ENCODE results near the gene NLGN4Y.

NLGN4Y gene

DNA sequence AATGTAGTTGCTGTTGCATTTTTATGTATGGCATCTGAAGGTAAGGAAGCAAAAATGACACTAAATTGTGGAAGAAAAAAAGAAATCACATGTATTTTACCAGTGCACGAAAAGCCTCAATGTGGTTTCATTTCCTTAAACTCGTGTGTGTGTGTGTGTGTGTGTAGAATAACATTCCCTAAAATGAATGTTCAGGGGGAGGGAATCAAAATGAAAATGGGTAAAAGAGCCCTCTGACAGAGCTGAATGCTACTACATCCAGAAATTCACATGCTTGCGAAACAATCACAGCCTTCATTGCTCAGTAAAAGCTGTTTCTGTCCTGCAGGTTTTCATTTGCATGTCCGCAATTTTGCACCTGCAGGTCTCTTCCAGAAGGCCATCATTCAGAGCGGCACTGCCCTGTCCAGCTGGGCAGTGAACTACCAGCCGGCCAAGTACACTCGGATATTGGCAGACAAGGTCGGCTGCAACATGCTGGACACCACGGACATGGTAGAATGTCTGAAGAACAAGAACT is 305.1 kb downstream of the NLGN4Y start:
- TF ChIP-seq, protein P1, sequence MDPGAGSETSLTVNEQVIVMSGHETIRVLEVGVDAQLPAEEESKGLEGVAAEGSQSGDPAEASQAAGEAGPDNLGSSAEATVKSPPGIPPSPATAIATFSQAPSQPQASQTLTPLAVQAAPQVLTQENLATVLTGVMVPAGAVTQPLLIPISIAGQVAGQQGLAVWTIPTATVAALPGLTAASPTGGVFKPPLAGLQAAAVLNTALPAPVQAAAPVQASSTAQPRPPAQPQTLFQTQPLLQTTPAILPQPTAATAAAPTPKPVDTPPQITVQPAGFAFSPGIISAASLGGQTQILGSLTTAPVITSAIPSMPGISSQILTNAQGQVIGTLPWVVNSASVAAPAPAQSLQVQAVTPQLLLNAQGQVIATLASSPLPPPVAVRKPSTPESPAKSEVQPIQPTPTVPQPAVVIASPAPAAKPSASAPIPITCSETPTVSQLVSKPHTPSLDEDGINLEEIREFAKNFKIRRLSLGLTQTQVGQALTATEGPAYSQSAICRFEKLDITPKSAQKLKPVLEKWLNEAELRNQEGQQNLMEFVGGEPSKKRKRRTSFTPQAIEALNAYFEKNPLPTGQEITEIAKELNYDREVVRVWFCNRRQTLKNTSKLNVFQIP (CRISPR knock-in tag; IDR thresholded peaks at IDR 0.05; ENCODE audit: borderline replicate concordance, low read depth), result no peak
- no peak for TF ChIP-seq BACH2 (CRISPR knock-in tag; IDR thresholded peaks at IDR 0.05; ENCODE audit: borderline replicate concordance)

DNA sequence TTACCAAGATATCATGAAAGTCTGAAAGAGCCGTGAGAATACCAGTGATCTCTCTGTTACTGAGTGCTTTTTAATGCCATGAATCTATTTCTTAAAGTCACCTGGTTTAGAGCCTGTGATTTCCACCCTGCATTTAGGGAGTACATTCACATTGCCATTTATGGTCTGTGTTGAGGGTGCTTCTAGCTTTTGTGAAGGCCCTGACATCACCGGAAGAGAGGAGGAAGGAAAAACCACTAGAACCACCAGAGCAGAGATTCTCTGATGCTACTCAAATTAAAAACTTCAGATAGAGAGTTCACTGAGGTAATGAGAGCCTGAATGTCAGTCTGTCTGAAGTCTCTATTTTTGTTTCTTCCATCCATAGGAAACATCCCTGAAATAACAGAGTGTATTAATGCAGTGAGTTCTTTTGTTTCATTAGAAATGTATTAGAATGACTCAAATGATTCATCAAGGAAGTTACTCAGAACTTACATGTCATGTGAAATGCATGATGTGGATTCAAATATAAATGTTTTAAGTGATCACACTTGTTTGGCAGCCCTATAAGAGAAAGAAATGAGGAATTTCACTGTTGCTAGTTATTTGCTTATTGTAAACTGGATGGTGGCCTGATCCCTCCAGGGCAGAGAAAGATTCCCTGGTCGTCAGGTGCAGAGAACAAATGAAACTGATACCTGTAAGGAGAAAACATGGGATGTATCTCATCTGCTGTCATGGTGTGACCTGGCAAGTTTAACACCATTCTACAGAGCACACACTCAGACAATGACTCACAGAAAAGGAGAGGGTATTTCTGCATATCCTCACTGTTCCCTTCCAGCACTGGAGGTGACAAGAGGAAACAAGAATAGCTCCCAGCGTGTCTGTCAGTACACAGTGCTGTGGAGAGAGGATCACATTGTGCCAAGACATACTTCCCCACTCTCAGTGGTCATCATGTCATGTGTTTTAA is 310.1 kb downstream of the NLGN4Y start:
- TF ChIP-seq, protein P2, sequence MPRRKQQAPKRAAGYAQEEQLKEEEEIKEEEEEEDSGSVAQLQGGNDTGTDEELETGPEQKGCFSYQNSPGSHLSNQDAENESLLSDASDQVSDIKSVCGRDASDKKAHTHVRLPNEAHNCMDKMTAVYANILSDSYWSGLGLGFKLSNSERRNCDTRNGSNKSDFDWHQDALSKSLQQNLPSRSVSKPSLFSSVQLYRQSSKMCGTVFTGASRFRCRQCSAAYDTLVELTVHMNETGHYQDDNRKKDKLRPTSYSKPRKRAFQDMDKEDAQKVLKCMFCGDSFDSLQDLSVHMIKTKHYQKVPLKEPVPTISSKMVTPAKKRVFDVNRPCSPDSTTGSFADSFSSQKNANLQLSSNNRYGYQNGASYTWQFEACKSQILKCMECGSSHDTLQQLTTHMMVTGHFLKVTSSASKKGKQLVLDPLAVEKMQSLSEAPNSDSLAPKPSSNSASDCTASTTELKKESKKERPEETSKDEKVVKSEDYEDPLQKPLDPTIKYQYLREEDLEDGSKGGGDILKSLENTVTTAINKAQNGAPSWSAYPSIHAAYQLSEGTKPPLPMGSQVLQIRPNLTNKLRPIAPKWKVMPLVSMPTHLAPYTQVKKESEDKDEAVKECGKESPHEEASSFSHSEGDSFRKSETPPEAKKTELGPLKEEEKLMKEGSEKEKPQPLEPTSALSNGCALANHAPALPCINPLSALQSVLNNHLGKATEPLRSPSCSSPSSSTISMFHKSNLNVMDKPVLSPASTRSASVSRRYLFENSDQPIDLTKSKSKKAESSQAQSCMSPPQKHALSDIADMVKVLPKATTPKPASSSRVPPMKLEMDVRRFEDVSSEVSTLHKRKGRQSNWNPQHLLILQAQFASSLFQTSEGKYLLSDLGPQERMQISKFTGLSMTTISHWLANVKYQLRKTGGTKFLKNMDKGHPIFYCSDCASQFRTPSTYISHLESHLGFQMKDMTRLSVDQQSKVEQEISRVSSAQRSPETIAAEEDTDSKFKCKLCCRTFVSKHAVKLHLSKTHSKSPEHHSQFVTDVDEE (CRISPR knock-in tag; IDR thresholded peaks at IDR 0.05), result no peak
- TF ChIP-seq, protein P3, sequence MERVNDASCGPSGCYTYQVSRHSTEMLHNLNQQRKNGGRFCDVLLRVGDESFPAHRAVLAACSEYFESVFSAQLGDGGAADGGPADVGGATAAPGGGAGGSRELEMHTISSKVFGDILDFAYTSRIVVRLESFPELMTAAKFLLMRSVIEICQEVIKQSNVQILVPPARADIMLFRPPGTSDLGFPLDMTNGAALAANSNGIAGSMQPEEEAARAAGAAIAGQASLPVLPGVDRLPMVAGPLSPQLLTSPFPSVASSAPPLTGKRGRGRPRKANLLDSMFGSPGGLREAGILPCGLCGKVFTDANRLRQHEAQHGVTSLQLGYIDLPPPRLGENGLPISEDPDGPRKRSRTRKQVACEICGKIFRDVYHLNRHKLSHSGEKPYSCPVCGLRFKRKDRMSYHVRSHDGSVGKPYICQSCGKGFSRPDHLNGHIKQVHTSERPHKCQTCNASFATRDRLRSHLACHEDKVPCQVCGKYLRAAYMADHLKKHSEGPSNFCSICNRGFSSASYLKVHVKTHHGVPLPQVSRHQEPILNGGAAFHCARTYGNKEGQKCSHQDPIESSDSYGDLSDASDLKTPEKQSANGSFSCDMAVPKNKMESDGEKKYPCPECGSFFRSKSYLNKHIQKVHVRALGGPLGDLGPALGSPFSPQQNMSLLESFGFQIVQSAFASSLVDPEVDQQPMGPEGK (CRISPR knock-in tag; IDR thresholded peaks at IDR 0.05; ENCODE audit: borderline replicate concordance), result no peak
- TF ChIP-seq TCF4 (CRISPR knock-in tag; IDR thresholded peaks at IDR 0.05; ENCODE audit: borderline replicate concordance) (no peak), ARNTL (CRISPR knock-in tag; IDR thresholded peaks at IDR 0.05; ENCODE audit: borderline replicate concordance, low read depth) (no peak), ZNF8 (CRISPR knock-in tag; IDR thresholded peaks at IDR 0.05) (no peak), ZC3H10 (CRISPR knock-in tag; IDR thresholded peaks at IDR 0.05) (no peak), PPARA (CRISPR knock-in tag; IDR thresholded peaks at IDR 0.05; ENCODE audit: borderline replicate concordance) (no peak)
- no peak for ATAC-seq

More for the DNA sequence above, 305.1 kb downstream of the NLGN4Y start:
- ATAC-seq, result no peak

DNA sequence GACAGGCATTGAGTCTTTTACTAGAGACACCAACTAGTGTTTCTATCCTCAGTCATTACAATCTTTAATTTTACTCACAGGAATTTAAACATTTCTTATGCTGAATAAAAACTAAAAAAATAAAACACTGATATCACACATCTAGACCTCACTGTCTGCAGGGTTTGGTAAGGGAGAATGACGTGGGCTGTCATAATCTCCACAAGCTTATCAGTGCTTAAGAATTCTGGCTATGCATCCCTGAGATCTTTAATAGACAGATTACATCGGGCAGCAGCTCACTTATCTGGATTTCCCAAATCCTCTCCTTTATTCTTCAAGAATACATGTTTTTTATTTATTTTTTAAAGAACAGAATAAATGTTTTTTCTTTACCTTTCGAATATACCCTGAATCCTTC is 313.1 kb downstream of the NLGN4Y start:
- ATAC-seq, result no peak

DNA sequence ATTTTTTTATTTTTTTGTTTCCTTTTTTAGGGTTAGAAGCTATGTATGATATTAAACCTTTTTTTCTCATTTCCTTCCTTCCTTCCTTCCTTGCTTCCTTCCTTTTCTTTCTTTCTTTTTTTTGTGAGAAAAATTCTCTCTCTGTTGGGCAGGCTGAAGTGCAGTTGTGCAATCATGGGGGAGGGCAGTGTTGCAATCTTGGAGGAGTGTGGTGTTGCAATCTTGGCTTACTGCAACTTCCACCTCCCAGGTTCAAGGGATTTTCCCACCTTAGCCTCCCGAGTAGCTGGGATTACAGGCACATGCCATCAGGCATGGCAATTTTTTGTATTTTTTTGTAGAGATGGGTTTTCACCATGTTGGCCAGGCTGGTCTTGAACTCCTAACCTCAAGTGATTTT is 326.4 kb downstream of the NLGN4Y start:
- ATAC-seq, result no peak
- no peak for TF ChIP-seq BACH2 (CRISPR knock-in tag; IDR thresholded peaks at IDR 0.05; ENCODE audit: borderline replicate concordance)
- TF ChIP-seq ZNF8 (CRISPR knock-in tag; IDR thresholded peaks at IDR 0.05), result no peak
- TF ChIP-seq ISL1 (CRISPR knock-in tag; IDR thresholded peaks at IDR 0.05), result no peak
- no peak for TF ChIP-seq CSDC2 (CRISPR knock-in tag; IDR thresholded peaks at IDR 0.05)
- no peak for TF ChIP-seq SNAI2 (CRISPR knock-in tag; IDR thresholded peaks at IDR 0.05)
- TF ChIP-seq TCF4 (CRISPR knock-in tag; IDR thresholded peaks at IDR 0.05; ENCODE audit: borderline replicate concordance), result no peak
- no peak for TF ChIP-seq RARB (CRISPR knock-in tag; IDR thresholded peaks at IDR 0.05)
- TF ChIP-seq ZNF565 (CRISPR knock-in tag; conservative IDR thresholded peaks at IDR 0.05; ENCODE audit: low read depth), result no peak
- no peak for TF ChIP-seq ZFP30 (CRISPR knock-in tag; IDR thresholded peaks at IDR 0.05)
- TF ChIP-seq, protein P4, sequence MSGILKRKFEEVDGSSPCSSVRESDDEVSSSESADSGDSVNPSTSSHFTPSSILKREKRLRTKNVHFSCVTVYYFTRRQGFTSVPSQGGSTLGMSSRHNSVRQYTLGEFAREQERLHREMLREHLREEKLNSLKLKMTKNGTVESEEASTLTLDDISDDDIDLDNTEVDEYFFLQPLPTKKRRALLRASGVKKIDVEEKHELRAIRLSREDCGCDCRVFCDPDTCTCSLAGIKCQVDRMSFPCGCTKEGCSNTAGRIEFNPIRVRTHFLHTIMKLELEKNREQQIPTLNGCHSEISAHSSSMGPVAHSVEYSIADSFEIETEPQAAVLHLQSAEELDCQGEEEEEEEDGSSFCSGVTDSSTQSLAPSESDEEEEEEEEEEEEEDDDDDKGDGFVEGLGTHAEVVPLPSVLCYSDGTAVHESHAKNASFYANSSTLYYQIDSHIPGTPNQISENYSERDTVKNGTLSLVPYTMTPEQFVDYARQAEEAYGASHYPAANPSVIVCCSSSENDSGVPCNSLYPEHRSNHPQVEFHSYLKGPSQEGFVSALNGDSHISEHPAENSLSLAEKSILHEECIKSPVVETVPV (CRISPR knock-in tag; IDR thresholded peaks at IDR 0.05), result no peak

More for the DNA sequence above, 313.1 kb downstream of the NLGN4Y start:
- TF ChIP-seq TCF4 (CRISPR knock-in tag; IDR thresholded peaks at IDR 0.05; ENCODE audit: borderline replicate concordance), result no peak
- TF ChIP-seq ZFP30 (CRISPR knock-in tag; IDR thresholded peaks at IDR 0.05), result no peak
- TF ChIP-seq, protein P2 (CRISPR knock-in tag; IDR thresholded peaks at IDR 0.05), result no peak
- TF ChIP-seq PPARA (CRISPR knock-in tag; IDR thresholded peaks at IDR 0.05; ENCODE audit: borderline replicate concordance), result no peak
- no peak for TF ChIP-seq ZNF565 (CRISPR knock-in tag; conservative IDR thresholded peaks at IDR 0.05; ENCODE audit: low read depth)
- no peak for TF ChIP-seq ESRRG (CRISPR knock-in tag; IDR thresholded peaks at IDR 0.05)
- TF ChIP-seq BACH2 (CRISPR knock-in tag; IDR thresholded peaks at IDR 0.05; ENCODE audit: borderline replicate concordance), result no peak
- TF ChIP-seq ZC3H10 (CRISPR knock-in tag; IDR thresholded peaks at IDR 0.05), result no peak
- no peak for TF ChIP-seq ZNF70 (CRISPR knock-in tag; IDR thresholded peaks at IDR 0.05)
- no peak for TF ChIP-seq ZFP3 (CRISPR knock-in tag; IDR thresholded peaks at IDR 0.05)

All from SK-N-SH treated with all-trans-retinoic acid at 6 μM for 48 hours (cell line).